Smooth muscle cell of the brain vasculature (primary cell): ENCODE results near the gene PKD1L1.
"Not testable (repeated sequence)": the region's sequence is repeated elsewhere in the genome, so short reads cannot be mapped to it uniquely, and the experiment has no call there.

Experiments used
- DNase-seq: peaks from one replicate; pipeline ENCODE4 v3.0.0-alpha.2; 2012; ENCODE audit warnings: low read depth, low spot score

The PKD1L1 gene

DNA sequence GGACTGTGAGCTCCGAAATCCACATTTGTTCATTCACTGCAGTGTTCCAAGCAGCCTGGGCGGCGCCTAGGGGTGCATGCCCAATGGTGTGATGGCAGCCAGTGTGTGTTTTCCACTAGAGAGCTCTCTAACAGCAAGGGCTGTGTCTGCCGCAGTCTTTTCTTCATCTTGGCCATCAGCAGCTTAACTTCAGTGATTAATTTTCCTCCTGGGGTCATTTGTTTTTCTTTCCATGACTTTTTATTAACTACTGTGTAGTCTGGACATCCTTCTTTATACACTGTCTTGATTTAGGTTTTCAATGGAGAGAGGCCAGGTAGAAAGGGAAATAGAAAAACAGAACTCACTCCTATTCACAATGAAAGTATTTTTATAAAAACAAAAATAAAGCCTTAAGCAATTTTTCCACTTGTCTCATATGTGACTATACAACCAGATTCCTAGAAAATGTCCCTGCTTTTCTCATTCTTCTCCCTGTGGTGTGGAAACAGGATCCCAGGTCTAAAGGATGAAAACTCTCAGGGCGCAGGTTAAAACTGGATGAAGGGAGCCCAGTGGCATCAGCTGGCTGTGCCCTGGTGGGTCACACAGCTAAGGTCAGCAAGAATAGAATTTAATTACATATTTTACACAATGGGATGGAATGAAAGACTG is 176.8 kb downstream of the PKD1L1 start:
- DNase-seq: no peak

GRCh38 chr7:47766126-47766525 is 182.1 kb downstream of the PKD1L1 start:
- DNase-seq: no peak

GRCh38 chr7:47765373-47765979 is 182.8 kb downstream of the PKD1L1 start:
- no peak for DNase-seq

DNA sequence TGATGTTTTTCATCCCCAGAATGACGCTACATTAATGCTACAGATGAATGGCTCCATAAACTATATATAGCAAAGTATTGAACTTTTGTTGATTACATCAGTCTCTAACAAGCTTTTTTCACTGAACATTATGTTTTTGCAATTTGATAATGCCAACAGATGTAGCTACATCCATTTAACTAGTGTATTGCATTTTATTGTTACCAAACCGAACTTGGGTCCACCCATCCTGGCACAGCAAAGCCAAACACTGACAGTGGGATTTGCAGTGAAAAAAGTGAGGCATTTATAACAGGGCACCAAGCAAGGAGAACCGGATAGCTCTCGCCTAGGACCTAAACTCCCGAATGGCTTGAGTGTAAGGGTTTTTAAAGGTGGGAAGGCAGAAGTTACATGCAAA is 183.5 kb downstream of the PKD1L1 start:
- no peak for DNase-seq

DNA sequence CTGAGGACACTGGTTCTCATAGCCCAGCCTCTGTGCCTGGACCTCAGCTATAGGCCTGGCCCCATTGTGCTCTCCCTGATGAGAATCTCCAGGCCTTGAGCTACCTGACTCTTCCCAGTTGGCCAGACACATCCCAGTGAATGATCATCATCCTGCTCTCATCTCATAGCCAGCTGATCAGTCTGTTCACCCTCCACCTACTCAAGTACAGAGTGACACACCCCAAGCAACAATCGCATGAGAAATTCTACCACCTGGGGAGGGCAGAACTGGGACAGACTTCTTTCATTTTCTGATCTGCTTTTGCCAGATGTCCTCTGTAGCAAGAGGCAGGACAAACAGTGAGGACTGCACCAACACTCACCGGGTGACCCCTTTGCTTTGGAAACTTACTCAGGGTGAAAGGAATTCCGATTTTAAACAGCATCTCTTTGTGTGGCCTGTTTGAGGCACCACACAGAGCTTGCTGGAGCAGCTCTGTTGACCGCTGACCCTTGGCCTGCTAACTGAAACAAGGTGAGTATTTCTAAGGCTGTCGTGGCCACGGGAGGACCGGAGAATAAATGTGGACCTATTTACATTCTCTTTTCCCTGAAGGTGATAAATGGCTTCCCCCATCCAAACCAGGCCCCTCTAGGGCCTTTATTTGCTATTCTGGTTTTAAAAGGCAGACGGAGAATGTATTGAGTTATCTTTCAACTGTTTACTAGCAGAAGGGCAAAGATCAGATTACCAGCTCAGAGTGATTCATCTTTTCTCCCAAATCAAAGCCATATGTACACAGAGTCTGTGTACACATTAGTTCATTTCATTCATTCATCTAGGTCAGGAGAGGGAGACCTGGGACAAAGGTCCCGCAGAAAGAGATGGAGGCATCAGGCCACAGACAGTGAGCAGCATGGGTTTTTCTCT is 184.9 kb downstream of the PKD1L1 start:
- DNase-seq: peak; percentile 73

GRCh38 chr7:47762746-47763062 is 185.6 kb downstream of the PKD1L1 start:
- DNase-seq: no peak

DNA sequence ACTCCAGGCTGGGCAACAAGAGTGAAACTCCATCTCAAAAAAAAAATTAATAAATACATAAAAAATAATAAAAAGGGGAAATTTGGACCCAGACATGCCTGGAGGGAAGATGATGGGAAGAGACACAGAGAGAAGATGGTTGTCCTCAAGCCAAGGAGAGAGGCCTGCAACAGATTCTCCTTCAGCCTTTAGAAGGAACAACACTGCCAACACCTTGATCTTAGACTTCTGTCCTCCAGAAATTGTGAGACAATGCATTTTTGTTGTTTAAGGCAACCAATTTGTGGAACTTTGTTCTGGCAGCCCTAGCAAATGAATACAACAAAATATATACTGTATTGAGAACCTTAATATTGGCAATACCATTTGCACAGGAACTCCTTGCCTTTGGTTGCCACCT is 186.1 kb downstream of the PKD1L1 start:
- no peak for DNase-seq

GRCh38 chr7:47759056-47759706 is 189.1 kb downstream of the PKD1L1 start:
- no peak for DNase-seq

DNA sequence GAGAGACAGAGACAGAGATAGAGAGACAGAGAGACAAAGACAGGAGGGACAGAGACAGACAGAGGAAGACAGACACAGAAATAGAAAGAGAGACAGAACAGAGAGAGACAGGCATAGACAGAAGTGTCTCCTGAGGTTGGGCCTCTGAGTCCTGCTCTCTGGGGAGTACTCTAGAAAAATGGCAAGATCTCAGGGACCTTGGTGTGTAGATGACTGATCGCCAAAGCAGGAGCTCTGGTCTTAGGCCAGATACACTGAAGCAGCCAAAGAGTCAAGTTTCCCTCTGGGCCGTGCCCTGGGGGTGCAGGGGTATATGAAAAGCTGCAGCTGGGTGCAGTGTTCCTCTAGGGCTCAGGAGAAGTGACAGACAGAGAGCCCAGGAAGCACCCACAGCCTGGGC is 189.7 kb downstream of the PKD1L1 start:
- DNase-seq: no peak

- no peak for DNase-seq
These were observed 190.3 kb downstream of the PKD1L1 start for GRCh38 chr7:47757921-47758411.

DNA sequence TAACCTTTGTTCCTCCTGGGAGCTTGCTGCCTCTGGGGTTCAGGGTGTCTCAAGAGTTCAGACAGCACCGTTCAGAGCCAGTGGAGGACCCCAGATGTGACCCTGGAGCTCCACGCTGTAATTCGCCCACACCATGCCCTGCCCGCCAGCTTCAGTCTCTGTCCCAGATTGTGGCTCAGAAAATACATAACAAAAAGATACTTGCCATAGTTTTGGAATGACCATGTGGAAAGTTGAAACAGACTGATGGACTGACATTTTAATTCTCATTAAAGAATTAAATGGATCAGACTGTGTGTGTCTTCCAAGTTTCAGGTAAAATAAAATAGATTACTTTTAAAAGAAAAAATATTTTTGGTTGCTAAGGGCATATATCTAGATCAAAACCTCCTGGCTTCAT is 191.6 kb downstream of the PKD1L1 start:
- no peak for DNase-seq

- DNase-seq: no peak
These were observed 193.0 kb downstream of the PKD1L1 start for GRCh38 chr7:47755248-47755647.

DNA sequence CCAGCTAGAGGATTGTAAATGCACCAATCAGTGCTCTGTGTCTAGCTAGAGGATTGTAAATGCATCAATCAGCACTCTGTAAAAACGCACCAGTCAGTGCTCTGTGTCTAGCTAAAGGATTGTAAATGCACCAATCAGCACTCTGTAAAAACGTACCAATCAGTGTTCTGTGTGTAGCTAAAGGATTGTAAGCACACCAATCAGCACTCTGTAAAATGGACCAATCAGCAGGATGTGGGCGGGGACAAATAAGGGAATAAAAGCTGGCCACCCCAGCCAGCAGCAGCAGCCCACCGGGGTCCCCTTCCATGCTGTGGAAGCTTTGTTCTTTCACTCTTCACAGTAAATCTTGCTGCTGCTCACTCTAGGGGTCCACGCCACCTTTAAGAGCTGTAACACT is 196.5 kb downstream of the PKD1L1 start:
- DNase-seq: not testable (repeated sequence)

GRCh38 chr7:47751043-47751442 is 197.2 kb downstream of the PKD1L1 start:
- DNase-seq: no peak

DNA sequence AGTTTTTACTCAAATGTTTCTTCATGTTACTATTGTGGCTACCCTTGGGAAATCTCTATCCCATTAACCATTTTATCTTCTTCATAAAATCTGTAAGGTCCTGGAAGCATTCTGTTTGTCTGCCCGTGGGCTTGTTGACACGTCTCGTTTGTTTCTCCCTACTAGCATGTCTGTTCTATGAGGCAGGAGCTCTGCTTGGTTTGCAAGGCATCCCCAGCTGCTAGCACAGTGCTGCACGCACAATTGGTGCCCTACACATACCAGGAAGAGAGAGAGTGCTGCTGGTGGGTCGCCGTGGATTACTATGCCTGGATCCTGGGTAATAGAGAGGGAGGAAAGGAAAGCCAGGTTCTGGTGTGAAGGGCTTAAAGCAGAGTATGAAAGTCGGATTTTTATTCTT is 200.2 kb downstream of the PKD1L1 start:
- DNase-seq: no peak

DNA sequence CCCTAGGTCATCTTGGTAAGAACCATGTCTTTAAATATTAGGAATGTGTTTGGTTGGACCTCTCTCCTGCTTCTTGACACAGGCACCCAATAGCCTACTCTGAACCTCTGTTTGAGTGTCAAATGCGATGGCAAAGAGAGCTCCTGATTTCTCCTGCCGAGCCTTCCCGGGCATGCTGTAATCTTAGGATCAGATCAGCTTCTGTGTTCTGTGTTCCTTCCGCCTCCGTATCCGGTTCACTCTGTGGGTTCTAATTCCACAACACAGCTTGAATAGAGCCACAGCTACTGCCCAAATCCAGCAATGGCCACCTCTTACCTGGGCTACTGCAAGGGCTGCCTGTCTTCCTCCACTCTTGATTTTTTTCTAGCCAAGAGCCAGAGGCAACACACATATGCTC is 201.1 kb downstream of the PKD1L1 start:
- no peak for DNase-seq

DNA sequence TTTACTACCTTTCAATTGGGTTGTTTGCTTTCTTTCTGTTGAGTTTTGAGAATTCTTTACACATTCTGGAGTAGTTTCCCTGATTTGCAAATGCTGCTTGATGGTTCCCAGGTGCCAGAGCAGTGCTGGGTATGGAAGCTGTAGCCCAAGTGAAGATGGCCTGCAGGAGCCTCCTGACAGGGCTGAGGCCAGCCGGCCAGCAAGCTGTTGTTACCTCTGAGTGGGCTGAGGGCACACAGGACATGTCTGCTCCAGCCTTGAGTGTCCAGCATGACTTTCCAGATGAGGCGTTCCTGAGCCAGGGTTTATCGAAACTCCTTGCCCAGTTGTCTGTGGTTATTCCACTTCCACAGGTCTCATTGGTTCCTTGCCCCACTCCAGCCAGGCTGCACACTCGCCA is 201.8 kb downstream of the PKD1L1 start:
- DNase-seq: no peak

GRCh38 chr7:47744883-47745282 is 203.4 kb downstream of the PKD1L1 start:
- DNase-seq: no peak

DNA sequence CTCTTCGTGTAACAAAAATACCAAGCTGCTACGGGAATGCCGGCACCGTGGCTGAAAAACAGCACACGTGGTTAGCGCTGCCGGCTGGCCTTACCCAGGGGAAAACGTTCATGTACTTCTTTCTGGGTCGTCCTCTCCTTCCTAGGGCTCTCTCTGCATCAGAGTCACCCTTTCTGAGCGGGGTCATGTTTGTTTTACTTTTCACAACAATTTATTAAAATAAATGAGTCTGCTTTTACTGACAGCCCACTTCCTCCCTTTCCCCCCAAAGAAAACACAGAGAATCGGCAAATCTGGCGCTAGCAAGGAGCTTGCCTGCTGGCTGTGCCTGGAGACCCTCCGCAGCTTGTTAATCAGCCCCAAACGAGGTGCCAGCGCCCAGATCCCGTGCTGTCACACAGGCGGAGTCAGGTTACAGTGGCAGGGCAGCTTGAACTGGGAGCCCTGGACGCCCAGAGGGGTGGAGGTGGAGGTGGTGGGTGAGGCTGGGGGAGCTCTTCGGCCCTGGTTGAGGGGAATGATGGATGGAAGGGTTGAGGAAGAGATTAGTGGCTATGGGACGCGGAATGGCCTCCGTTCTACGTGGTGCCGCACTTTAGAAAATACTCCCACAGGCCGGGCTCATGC is 204.2 kb downstream of the PKD1L1 start:
- DNase-seq: no peak

- DNase-seq: no peak
These were observed 206.3 kb downstream of the PKD1L1 start for GRCh38 chr7:47741984-47742383.

- no peak for DNase-seq
These were observed 208.4 kb downstream of the PKD1L1 start for GRCh38 chr7:47739891-47740290.
